ENCODE data around the gene LBH.

Gene LBH

DNA sequence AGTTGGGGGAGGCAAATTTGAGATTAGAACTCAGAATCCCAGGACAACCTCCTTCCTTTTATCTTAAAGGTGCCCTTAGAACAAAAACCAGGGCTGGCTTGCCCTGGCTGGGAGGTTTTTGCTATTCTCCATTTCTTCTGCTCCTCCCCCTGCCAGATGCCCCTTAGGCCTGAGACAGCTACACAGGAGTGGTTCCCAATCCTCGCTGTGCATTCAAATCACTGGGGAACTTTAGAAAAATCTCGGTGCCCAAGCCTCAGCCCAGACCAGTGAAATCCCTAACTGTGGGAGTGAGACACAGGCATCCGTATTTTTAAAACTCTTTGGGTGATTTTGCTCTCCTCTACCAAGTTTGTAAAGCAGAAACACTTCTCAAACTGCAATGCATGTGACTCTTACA is 38.8 kb downstream of the LBH start:
- in situ Hi-C loops (cut with MboI; ENCODE audit: low sequenced_read_pairs) = no loop called here

DNA sequence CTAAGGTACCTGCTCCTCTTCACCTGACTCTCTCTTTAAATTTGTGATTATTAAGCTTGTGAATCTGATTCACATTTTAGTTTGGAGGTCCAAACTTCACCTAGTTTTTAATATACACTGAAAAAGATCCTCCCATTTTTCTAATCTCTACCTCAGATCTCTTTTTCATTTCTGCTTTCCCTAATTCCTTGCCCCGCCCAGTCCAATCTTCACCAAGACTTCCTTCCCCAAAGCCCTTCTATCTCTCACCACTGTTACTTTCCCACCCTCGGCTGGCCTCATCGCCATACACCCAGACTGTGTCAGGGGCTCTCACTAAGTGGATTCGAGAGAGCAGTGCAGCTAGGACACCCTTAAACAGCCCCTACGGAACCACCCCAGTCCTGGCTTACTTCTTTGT is 40.0 kb downstream of the LBH start:
- in situ Hi-C loops (cut with MboI; ENCODE audit: low sequenced_read_pairs) = no loop called here

DNA sequence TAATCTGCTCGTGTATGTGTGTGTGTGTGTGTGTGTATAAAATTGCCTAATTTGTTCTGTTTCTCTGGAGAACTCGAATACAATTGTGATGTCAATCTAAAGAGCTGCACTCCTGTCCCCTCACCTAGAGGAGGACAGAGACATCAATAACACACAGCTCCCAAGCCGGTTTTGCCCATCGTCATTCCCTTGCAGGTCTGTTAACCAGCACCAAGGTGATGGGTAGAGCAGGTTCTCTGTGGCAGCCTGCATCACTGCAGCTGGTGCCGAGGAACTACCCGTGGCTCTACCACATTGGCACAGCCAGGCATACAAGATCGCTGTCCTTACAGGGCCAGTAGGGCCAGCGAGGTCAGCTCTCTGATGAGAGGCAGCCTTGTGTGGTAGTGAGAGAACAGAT is 41.0 kb downstream of the LBH start:
- in situ Hi-C loops (cut with MboI; ENCODE audit: low sequenced_read_pairs) = no loop called here

DNA sequence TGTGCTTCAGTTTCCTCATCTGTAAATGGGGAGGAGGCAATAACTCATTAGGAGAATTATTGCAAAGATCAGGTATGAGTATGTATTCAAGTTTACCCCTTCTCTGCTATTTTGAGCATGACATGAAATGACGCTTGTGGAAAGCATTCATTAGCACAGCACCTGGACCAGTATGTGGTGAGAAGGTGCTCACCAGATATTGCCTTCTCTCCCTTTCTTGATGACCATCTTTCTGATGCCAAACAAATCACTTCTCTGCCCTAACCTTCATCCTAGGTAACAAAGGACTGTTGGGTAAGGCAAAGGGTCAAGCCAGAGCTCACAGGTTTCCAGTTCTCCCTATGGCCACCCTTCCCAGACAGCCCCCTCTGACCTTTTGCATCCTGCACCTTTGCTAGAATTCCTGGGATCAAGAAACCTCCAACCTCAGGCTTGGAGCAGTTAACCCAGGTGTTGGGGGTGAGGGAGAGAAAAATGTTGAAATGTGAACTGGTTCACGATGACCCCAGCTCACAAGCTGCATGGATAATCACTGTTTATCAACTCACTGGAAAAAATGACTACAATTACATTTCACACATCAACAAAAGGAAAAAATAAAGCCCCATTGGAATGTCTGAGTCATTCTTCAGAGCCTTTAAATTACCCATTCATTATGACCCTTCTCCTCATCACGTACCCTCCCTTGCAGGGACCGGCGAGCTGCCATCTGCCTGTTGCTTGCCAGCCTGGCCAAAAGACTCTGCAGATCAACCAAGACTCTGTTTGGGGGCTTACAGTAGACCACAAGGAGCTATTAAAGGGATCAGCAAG is 41.6 kb downstream of the LBH start:
- in situ Hi-C loops (cut with MboI; ENCODE audit: low sequenced_read_pairs) = no loop called here

DNA sequence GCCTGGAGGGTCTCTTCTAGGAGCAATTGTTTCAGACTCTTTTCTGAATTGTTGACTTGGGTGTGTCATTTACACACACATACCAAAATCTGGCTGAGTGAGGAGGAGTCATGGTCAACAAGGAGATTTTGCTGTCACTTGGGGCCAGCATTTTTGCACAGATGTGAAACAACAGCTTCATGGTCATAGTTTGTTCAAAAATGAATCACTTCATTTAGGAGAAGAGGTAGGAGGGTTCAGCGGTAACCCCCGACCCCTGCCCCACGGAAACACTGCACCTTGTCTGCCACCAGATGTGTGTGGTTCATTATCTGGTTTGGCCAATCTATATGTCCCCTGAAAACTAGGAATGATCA is 42.2 kb downstream of the LBH start:
- in situ Hi-C loops (cut with MboI; ENCODE audit: low sequenced_read_pairs) = no loop called here

DNA sequence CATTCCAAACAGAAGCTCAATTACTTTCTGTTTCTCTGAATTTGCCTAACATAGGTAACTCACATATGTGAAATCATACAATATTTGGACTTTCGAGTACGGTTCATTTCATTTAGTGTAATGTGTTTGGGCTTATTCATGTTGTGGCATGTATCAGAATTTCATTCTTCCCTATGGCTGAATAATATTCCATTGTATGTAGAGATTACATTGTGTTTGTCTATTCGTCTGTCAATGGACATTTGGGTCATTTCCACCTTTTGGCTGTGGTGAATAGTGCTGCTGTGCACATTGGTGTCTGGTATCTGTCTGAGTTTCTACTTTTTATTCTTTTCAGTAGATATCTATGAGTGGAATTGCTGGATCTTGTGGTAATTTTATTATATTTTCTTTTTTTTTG is 43.9 kb downstream of the LBH start:
- in situ Hi-C loops (cut with MboI; ENCODE audit: low sequenced_read_pairs) = no loop called here

DNA sequence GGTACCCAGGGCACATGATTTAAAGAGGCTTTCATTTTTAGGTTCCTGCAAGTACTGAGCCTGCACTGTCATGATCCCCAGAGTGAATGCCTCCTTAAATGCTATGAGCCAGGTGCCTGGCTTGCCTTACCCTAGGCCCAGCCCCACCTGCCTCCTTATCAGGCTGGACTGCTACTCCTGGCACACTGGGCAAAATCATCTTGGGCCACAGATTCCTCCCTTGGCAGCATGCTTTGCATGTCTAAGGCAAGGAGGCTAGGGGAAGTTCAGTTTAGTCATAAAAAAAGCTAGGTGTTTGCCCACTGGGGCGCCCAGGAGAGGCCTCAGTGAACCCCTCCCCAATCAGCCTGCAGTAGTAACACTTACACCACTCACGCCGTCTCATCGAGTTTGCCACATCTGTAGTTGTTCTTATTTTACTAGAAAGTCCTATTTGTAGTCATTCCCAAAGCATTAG is 45.1 kb downstream of the LBH start:
- in situ Hi-C loops (cut with MboI; ENCODE audit: low sequenced_read_pairs) = no loop called here

DNA sequence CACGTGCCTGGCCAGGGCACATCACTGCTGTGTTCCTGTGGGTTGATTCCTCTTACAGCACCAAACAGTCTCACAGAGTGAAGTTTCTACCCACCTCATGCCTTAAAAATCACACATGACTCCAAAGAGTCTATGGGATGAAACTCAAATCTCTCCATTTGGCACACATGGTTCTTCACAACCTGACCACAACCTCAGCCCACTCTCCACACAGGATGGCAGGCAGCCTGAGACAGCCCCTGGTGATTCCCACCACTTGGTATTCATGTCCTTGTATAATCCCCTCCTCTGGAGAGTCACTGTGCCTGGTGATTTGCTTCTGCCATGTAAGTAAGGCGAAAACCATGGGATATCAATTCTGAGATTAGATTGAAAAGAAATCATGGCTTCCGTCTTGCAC is 46.2 kb downstream of the LBH start:
- in situ Hi-C loops (cut with MboI; ENCODE audit: low sequenced_read_pairs) = no loop called here

DNA sequence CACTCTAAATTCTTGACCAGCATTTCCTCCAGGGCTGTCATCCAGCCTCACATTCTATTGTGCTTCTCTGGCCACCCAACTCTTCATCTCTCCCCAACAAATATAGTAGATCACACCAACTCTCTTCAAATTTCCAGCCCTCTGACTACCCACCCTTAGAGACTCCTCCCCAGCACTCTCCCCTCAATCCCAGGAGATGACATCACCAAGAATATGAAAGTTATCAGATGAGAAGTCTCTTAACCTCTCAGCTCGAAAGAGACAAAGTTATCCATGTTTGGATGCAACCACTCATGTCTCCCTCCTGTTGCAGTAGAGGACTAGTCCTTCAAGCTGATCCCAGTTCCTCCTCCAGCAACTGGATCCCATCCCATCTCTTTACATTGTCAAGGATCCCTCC is 47.1 kb downstream of the LBH start:
- in situ Hi-C loops (cut with MboI; ENCODE audit: low sequenced_read_pairs) = no loop called here

DNA sequence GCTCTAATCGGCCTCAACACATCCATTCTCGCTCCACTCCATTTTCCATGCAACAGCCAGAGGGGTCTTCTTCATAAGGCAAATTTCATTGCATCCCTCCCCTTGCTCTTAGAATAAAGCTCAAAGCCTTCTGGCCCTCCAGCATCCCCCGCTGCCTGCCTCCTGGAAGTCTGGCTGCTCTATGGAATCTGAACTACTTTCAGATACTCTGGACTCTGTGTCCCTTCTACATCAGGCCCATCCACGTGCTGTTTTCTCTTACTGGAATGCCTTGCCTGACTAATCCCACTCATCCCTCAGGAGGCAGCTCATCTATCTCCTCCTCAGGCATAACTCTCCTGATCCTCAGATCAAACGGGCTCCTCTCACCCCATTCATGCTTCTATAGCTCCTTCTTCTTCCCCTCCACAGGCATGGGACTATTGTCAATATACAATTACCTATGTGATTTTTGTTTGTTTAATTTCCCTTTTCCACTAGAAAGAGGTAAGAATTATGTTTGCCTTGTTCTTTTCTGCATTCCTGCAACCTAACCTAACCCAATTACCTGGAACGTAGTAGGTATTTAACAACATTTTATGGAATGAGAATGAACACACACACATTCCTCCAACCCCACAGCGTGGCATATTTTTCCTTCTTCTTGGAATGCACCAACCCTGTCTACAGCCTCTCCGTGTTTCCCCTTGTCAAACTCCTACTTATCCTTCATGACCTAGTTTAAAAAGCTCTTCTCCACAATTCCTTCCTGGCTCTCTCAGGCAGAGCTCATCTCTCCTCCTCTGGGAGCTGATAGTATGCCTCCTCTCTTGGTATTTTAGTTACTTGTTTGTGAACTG is 49.5 kb downstream of the LBH start:
- in situ Hi-C loops (cut with MboI; ENCODE audit: low sequenced_read_pairs) = no loop called here

DNA sequence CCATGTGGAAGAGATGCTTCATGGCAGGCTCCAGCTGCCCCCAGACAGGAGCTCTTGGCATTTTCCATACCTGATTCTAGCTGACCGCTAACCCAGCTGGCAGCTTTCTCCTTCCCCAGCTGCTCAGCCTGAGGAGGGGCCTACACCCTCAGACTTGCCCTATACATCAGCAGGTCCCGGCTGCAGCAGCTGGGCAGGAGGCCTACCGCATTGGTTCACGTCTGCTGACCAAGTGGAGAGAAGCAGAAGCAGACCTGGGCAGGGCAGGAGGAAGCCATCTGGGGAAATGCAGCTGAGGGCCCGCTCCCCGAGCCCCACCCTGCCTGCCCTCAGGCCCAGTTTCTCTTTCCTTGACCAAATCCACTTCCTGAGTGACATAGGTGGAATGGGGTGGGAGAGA is 50.7 kb downstream of the LBH start:
- in situ Hi-C loops (cut with MboI; ENCODE audit: low sequenced_read_pairs) = no loop called here

DNA sequence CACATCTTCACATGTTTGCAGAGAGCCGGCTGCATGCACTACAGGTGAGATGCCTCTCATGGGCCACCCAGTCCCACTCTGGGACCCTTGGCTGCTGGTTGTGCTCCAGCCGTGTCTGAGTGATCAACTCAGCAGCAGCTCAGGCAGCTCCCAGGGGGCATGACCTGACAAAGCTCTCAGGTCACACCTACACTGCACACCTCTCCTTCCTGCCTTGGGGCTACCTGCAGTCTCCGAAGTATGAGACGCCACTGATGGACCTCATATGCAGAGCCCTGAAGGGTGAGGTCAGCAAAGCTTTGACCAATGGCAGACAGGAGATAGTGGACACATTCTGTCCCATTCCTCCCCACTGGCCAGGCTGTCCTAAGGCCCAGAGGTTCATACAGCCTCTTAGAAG is 51.4 kb downstream of the LBH start:
- in situ Hi-C loops (cut with MboI; ENCODE audit: low sequenced_read_pairs) = no loop called here

DNA sequence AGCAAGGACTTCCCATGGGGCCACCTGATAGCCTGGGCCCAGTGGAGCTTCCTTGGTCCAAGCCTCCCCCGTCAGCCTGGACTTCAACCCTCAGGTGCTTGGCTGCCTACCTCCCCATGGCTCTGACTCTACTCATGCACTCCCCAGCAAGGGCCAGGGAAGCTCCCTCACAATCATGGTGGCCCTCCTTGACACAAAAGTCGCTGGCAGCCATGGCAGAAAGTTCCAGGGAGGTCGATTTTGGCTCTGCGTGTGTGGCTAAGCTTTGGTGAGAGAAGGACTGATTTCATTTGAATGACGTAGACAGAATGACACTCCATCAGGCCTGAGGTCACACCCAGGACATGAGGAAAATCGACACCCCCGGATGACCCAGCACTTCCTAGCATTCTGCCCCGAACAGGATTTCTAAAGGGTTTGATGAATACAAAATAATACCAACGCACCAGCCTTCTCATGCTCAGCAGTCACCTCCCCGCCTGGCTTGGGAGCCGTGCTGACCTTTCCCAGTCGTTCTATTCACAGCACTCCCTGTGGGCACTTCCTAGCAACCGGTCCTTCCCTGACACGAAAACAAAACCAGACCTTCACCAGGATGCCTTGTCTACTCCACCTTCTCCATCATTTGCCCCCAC is 52.7 kb downstream of the LBH start:
- in situ Hi-C loops (cut with MboI; ENCODE audit: low sequenced_read_pairs) = no loop called here

DNA sequence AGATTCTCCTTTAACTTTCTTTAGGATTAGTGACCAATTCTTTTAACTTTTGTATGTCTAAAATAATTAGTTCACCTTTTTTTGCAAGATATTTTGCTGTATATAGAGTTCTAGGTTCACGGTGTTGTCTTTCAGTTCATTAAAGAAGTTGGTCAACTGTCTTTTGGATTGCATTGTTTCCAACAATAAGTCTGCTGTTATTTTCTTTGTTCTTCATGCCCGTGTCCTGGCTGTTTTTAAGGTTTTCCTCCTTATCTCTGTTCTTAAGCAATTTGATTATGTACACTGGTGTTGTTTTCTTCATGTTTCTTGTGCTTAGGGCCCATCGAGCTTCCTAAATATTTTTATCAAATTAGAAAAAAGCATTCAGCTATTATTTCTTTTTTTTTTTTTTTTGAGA is 54.4 kb downstream of the LBH start:
- in situ Hi-C loops (cut with MboI; ENCODE audit: low sequenced_read_pairs) = no loop called here

DNA sequence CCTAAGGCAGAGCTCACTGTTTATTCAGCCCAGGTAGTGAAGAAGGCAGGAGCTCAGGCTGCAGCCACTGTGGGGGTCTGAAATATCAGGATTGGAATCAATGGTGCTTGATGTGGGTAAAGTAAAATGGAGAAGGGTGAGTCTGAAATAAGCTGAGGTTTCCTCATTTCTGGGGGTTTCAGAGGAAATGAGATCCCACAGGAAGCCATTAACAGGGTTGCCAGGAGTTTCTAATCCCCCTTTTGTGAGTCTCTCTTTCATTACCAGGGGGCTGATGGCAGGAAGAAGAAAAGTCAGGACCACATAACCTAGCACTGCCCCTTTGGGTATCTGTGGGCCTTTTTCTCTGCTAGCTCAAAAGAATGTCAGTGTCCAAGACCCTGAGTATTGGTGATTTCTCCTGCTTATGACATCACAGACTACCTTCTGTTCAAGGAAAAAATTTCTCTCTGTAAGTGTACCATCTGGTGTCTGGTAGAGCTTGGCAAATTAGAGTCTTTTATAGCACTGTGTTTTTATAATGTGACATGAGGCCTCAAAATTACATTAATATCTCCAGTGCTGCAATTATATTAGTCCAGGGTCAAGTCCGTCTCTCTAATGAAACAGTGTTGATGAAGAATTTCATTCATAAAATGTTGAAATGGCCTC is 56.0 kb downstream of the LBH start:
- in situ Hi-C loops (cut with MboI; ENCODE audit: low sequenced_read_pairs) = no loop called here

DNA sequence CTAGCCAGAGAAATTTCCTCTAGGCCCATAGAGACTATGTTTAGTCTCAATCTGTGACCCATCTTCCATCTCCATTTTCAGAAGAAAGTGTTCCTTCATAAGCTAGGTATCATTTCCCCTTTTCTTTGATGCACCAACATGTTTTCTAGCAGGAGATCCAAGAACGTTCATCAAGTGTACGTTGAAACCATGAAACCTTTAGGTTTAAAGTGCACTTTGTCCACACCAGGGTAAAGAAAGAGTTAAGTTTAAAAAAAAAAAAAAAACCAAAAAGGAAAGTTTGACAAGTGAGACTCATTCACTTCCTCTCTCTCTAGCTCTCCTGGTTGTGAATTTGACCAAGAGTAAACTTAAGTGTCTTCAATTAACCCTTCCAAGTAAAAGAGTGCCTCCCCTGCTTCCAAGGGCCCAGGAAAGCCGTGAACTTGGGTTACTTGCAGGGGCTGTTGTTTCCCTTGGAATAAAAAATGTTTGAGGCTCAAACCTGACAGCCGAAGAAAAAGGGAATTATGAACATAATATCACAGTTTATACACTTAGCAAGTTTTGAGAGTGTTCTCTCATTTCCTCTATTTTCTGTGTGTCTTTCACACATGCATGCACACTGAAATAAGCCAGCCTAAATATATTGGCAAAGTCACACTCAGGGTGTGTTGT is 56.7 kb downstream of the LBH start:
- in situ Hi-C loops (cut with MboI; ENCODE audit: low sequenced_read_pairs) = no loop called here

DNA sequence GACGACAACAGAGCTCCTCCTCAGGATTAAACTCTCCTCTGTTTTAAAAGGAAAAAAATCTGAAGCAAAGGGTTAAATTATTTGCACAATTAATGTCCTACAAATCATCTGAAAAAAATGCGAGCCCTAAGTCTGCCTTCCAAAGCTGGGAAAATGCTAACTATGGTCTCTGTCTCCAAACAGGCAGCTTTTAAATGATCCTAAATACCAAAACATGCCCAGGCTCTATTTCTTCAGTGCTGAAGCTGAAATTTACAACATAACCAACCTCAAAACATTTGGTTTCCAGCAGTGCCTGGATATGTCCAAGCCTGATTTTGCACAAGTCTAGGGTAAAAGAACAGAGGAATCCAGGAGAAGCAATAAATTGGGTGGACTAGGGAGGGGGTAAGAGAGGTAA is 57.2 kb downstream of the LBH start:
- in situ Hi-C loops (cut with MboI; ENCODE audit: low sequenced_read_pairs) = no loop called here

DNA sequence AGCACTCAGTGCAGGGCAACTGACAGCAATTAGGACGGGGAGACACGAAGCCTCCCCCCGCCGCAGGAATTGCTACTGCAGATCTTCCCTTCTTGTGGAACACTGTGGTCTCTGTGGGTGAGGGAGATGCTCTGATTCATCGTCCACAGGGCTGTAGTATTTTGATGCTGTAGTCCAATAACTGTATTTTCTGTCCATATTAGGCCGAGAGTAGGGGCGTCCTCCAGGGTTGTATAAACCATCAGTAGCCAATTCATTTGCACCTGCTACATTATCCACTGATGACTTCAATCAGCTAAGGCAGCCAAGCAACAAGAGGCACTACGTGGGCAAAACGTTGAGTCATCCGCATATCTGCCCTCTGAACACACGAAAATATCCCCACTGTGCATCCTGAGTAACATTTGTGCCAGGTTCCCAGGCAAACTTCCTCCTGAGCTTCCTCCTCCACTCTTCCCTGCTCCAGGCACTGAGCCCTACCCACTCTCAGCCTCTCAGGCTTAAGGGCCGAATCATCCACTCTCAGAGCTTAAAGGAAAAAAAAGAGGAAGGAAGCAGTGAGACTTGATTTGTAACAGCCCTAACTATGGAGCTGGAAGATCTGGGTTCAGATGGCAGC is 62.1 kb downstream of the LBH start:
- in situ Hi-C loops (cut with MboI; ENCODE audit: low sequenced_read_pairs) = no loop called here

DNA sequence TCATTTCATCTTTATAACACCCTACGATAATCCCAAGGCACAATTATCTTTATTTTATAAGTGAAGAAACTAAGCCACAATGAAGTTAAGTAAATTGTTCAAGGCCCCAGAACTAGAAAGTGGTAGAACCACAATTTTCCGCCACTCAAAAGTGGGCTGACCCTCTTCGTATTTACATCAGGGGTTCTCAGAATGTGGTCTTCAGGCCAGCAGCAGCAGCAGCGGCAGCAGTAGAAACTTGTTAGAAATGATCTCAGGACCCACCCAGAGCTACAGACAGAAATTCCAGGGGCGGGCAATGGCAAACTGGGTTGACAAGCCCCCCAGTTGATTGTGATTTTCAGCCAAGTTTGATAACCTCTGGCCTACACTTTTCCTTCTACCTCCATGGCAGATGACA is 62.8 kb downstream of the LBH start:
- in situ Hi-C loops (cut with MboI; ENCODE audit: low sequenced_read_pairs) = no loop called here

DNA sequence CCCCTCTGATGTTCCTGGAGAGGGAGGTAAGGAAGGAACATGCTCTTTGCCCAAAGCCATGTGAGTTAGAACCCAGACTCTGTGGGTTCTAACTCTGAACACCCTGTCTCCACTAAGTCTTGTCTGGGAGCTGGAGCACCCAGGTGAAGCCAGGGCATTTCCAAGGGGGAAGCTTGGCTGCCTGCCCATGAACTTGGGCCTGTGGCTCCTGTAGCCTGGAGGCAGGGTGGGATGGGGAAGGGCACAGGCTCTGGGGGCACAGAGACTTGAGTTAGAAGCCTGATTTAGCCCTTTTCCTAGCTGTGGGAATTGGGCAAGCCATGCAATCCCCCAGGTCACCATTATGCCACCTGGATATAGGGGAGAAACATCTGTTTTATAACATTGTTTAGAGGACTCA is 65.2 kb downstream of the LBH start:
- in situ Hi-C loops (cut with MboI; ENCODE audit: low sequenced_read_pairs) = no loop called here
